Nephron (organoid): ENCODE measurements around the gene KRT84.
A peak's percentile ranks its signal among the peaks of the same experiment; 100 is the strongest.

ENCODE experiments used
- H3K27ac Mint-ChIP-seq, 3 experiments: 2 replicates each; pipeline ENCODE4 v1.8.0; 2020; ENCODE audit warnings: mixed read lengths in 3 of 3, mild to moderate bottlenecking in 2 of 3, moderate library complexity in 1 of 3
- H3K27me3 Mint-ChIP-seq: 2 replicates; pipeline ENCODE4 v1.8.0; 2021; ENCODE audit warnings: low read depth, mild to moderate bottlenecking, moderate library complexity, mixed read lengths
- H3K36me3 Mint-ChIP-seq: 2 replicates; pipeline ENCODE4 v1.8.0; 2020; ENCODE audit warnings: low read depth, mixed read lengths
- H3K4me1 Mint-ChIP-seq: 2 replicates; pipeline ENCODE4 v1.8.0; 2020; ENCODE audit warnings: mixed read lengths
- H3K4me3 Mint-ChIP-seq, 3 experiments: 2 replicates each; pipeline ENCODE4 v1.8.0; 2020; ENCODE audit warnings: mild to moderate bottlenecking in 3 of 3, mixed read lengths in 3 of 3, moderate library complexity in 2 of 3
- H3K9me3 Mint-ChIP-seq: 2 replicates; pipeline ENCODE4 v1.8.0; 2020; ENCODE audit warnings: mixed read lengths
- CTCF ChIP-seq, 3 experiments: fragments of 200-600 bp; sonication (generic); IDR thresholded peaks; one replicate each; pipeline ENCODE4 v1.5.0; 2021; ENCODE audit warnings: antibody characterized with exemption in 3 of 3; ENCODE audit not compliant: unreplicated experiment in 3 of 3

KRT84 gene

GRCh38 chr12:52351196-52352059 lies 34.0 kb downstream of the KRT84 start:
- H3K36me3 Mint-ChIP-seq, result no peaks in the 10 kb centered on the region
- TF ChIP-seq CTCF (IDR thresholded peaks at IDR 0.05; ENCODE audit: unreplicated experiment in 3 of 3), result no peak
- H3K4me1 Mint-ChIP-seq, result peaks cover 44% of the 10 kb centered on the region
- H3K27me3 Mint-ChIP-seq, result peaks cover 14% of the 10 kb centered on the region
- H3K4me3 Mint-ChIP-seq, result no peak overlapping the region
- no peak overlapping the region for H3K27ac Mint-ChIP-seq
- H3K9me3 Mint-ChIP-seq, result no peaks in the 10 kb centered on the region

- Mint-ChIP-seq H3K36me3 (no peaks in the 10 kb centered on the region), H3K4me3 (no peak overlapping the region), H3K27me3 (peaks cover 14% of the 10 kb centered on the region), H3K27ac (no peak overlapping the region), H3K9me3 (no peaks in the 10 kb centered on the region), H3K4me1 (peaks cover 46% of the 10 kb centered on the region)
- TF ChIP-seq CTCF (IDR thresholded peaks at IDR 0.05; ENCODE audit: unreplicated experiment in 3 of 3), result no peak
Measured at GRCh38 chr12:52350786-52351185, 34.7 kb downstream of the KRT84 start.

GRCh38 chr12:52350021-52350620 lies 35.3 kb downstream of the KRT84 start:
- no peak for TF ChIP-seq CTCF (IDR thresholded peaks at IDR 0.05; ENCODE audit: unreplicated experiment in 3 of 3)
- Mint-ChIP-seq H3K4me3 (no peak overlapping the region), H3K36me3 (no peaks in the 10 kb centered on the region), H3K27me3 (peaks cover 14% of the 10 kb centered on the region), H3K27ac (no peak overlapping the region), H3K9me3 (no peaks in the 10 kb centered on the region), H3K4me1 (peaks cover 46% of the 10 kb centered on the region)

- H3K9me3 Mint-ChIP-seq, result no peaks in the 10 kb centered on the region
- no peak for TF ChIP-seq CTCF (IDR thresholded peaks at IDR 0.05; ENCODE audit: unreplicated experiment in 3 of 3)
- H3K27me3 Mint-ChIP-seq, result peaks cover 6% of the 10 kb centered on the region
- peak overlapping the region in 2 of 3 experiments; percentile 0 for H3K27ac Mint-ChIP-seq
- H3K4me3 Mint-ChIP-seq, result no peak overlapping the region
- no peaks in the 10 kb centered on the region for H3K36me3 Mint-ChIP-seq
- H3K4me1 Mint-ChIP-seq, result peaks cover 43% of the 10 kb centered on the region
Measured at GRCh38 chr12:52349196-52349595, 36.3 kb downstream of the KRT84 start.

- H3K36me3 Mint-ChIP-seq, result no peaks in the 10 kb centered on the region
- H3K27me3 Mint-ChIP-seq, result peaks cover 8% of the 10 kb centered on the region
- peaks cover 3% of the 10 kb centered on the region for H3K9me3 Mint-ChIP-seq
- peak overlapping the region; percentile 61 to 93 (median 81) for H3K27ac Mint-ChIP-seq
- no peak for TF ChIP-seq CTCF (IDR thresholded peaks at IDR 0.05; ENCODE audit: unreplicated experiment in 3 of 3)
- peaks cover 36% of the 10 kb centered on the region for H3K4me1 Mint-ChIP-seq
- H3K4me3 Mint-ChIP-seq, result peak overlapping the region in 2 of 3 experiments; percentile 21 to 40
Measured at GRCh38 chr12:52347551-52348510, 37.6 kb downstream of the KRT84 start.
